H1 (cell line): ENCODE results near the gene KRT81. TPM values are rescaled to one million over a fixed set of nuclear protein-coding genes. Genes with fewer than 3 reads are reported as not detected.

ENCODE experiments used
- CTCF ChIA-PET: fragments of 300-600 bp; sonication (Branson Sonifier 250); formaldehyde crosslinking; loops from one replicate; lab custom pipeline; 2021; ENCODE audit not compliant: partially characterized antibody; lab: Charles Lee
- POLR2A ChIA-PET: fragments of 300-600 bp; sonication (Branson Sonifier 250); formaldehyde crosslinking; loops from one replicate; lab custom pipeline; 2021; ENCODE audit warnings: inconsistent platforms; ENCODE audit not compliant: partially characterized antibody; lab: Charles Lee
- DNase-seq, 2 experiments: peaks; one replicate each; pipeline versions ENCODE4 v3.0.0 to v3.0.0-alpha.2; 2010 to 2022; ENCODE audit warnings: low spot score in 2 of 2, low read depth in 1 of 2, mixed read lengths in 1 of 2
- FAIRE-seq: peaks from 2 replicates; lab custom pipeline; 2011; peaks lifted over from hg19 to GRCh38; lab: Jason Lieb, UNC
- H2AFZ ChIP-seq: 2 replicates; pipeline ENCODE4 v1.8.1; 2012; ENCODE audit warnings: low read length, inconsistent platforms
- H2AK5ac ChIP-seq: 2 replicates; pipeline ENCODE4 v1.6.1; 2013; ENCODE audit warnings: low read depth, low read length
- H2BK120ac ChIP-seq: replicated peaks from 2 replicates; pipeline ENCODE3; 2013; ENCODE audit warnings: low read depth, low read length, inconsistent platforms
- H2BK12ac ChIP-seq: 2 replicates; pipeline ENCODE4 v1.6.1; 2013; ENCODE audit warnings: low read depth, low read length
- H2BK15ac ChIP-seq: 2 replicates; pipeline ENCODE4 v1.6.1; 2013; ENCODE audit warnings: low read length
- H2BK20ac ChIP-seq: 2 replicates; pipeline ENCODE4 v1.6.1; 2013; ENCODE audit warnings: low read length
- H2BK5ac ChIP-seq: 2 replicates; pipeline ENCODE4 v1.6.1; 2013; ENCODE audit warnings: low read depth, low read length
- H3K14ac ChIP-seq: 2 replicates; pipeline ENCODE4 v1.6.1; 2013; ENCODE audit warnings: inconsistent platforms; ENCODE audit not compliant: insufficient read length
- H3K18ac ChIP-seq: 2 replicates; pipeline ENCODE4 v1.6.1; 2013; ENCODE audit warnings: low read length; ENCODE audit errors: extremely low read depth
- H3K23ac ChIP-seq: 2 replicates; pipeline ENCODE4 v1.6.1; 2013; ENCODE audit warnings: inconsistent platforms; ENCODE audit not compliant: insufficient read length
- H3K23me2 ChIP-seq: 2 replicates; pipeline ENCODE4 v1.6.1; 2013; ENCODE audit warnings: low read depth, low read length
- H3K27ac ChIP-seq: 2 replicates; pipeline ENCODE4 v1.6.1; 2011; ENCODE audit warnings: low read depth, low read length, inconsistent platforms
- H3K27me3 ChIP-seq, 4 experiments: replicated peaks in 1 of 4; 1 replicate in 1 of 4; 2 replicates in 3 of 4; pipeline versions ENCODE4 v1.6.1 to v1.8.1; 2011 to 2013; ENCODE audit warnings: low read length in 3 of 4, mild to moderate bottlenecking in 3 of 4, inconsistent platforms in 2 of 4, mixed read lengths in 2 of 4, moderate library complexity in 1 of 4; ENCODE audit not compliant: control insufficient read depth in 3 of 4, insufficient read depth in 3 of 4; ENCODE audit errors: extremely low read depth in 1 of 4
- H3K36me3 ChIP-seq, 4 experiments: 2 replicates each; pipeline versions ENCODE4 v1.6.1 to v1.8.1; 2011 to 2013; ENCODE audit warnings: mild to moderate bottlenecking in 4 of 4, low read length in 3 of 4, moderate library complexity in 2 of 4, control low read depth in 1 of 4, inconsistent platforms in 1 of 4; ENCODE audit not compliant: insufficient read depth in 4 of 4, control insufficient read depth in 2 of 4
- H3K4ac ChIP-seq: replicated peaks from 2 replicates; pipeline ENCODE3; 2013; ENCODE audit warnings: low read length, low read depth, mixed read lengths, inconsistent platforms; ENCODE audit not compliant: insufficient read length
- H3K4me1 ChIP-seq, 4 experiments: replicated peaks in 1 of 4; 1 replicate in 1 of 4; 2 replicates in 3 of 4; pipeline versions ENCODE4 v1.6.1 to v1.8.1; 2011 to 2013; ENCODE audit warnings: low read length in 3 of 4, inconsistent platforms in 2 of 4, mixed read lengths in 1 of 4; ENCODE audit not compliant: insufficient read depth in 4 of 4, control insufficient read depth in 3 of 4
- H3K4me2 ChIP-seq, 2 experiments: 2 replicates each; pipeline versions ENCODE4 v1.6.1 to v1.8.1; 2011 to 2013; ENCODE audit warnings: low read depth in 2 of 2, low read length in 2 of 2, control low read depth in 1 of 2, inconsistent platforms in 1 of 2, mild to moderate bottlenecking in 1 of 2; ENCODE audit not compliant: insufficient read depth in 1 of 2
- H3K4me3 ChIP-seq, 4 experiments: fragments of 200-600, 300-600 bp in 1 of 4; sonication (generic), shearing (Covaris generic), sonication (Bioruptor Twin) in 1 of 4; 2 replicates each; pipeline versions ENCODE4 v1.5.1 to v1.8.1; 2011 to 2016; ENCODE audit warnings: low read length in 4 of 4, low read depth in 3 of 4, control low read depth in 2 of 4, inconsistent platforms in 2 of 4, mild to moderate bottlenecking in 2 of 4, mixed read lengths in 1 of 4, moderate library complexity in 1 of 4; ENCODE audit not compliant: insufficient read depth in 2 of 4; ENCODE audit errors: extremely low read depth in 1 of 4
- H3K56ac ChIP-seq: replicated peaks from 2 replicates; pipeline ENCODE3; 2013; ENCODE audit warnings: low read depth, mild to moderate bottlenecking, mixed read lengths, low read length, inconsistent platforms; ENCODE audit not compliant: insufficient read length
- H3K79me1 ChIP-seq: 2 replicates; pipeline ENCODE4 v1.6.1; 2013; ENCODE audit warnings: low read depth, low read length, control low read depth
- H3K79me2 ChIP-seq, 2 experiments: 2 replicates each; pipeline versions ENCODE4 v1.6.1 to v1.8.1; 2012 to 2013; ENCODE audit warnings: low read length in 2 of 2, mild to moderate bottlenecking in 2 of 2, inconsistent platforms in 1 of 2; ENCODE audit not compliant: insufficient read depth in 2 of 2, control insufficient read depth in 1 of 2
- H3K9ac ChIP-seq, 4 experiments: replicated peaks in 1 of 4; 1 replicate in 1 of 4; 2 replicates in 3 of 4; pipeline versions ENCODE4 v1.6.1 to v1.8.1; 2011 to 2013; ENCODE audit warnings: low read depth in 3 of 4, low read length in 3 of 4, control low read depth in 2 of 4, mild to moderate bottlenecking in 2 of 4, moderate library complexity in 2 of 4, inconsistent platforms in 1 of 4; ENCODE audit errors: extremely low read depth in 1 of 4
- H3K9me3 ChIP-seq, 2 experiments: 2 replicates each; pipeline versions ENCODE4 v1.6.1 to v1.8.1; 2012 to 2013; ENCODE audit warnings: mild to moderate bottlenecking in 2 of 2, moderate library complexity in 2 of 2, control low read depth in 1 of 2, inconsistent platforms in 1 of 2, low read depth in 1 of 2, low read length in 1 of 2, mixed read lengths in 1 of 2; ENCODE audit not compliant: insufficient read depth in 2 of 2
- H4K20me1 ChIP-seq, 2 experiments: replicated peaks in 1 of 2; 2 replicates each; pipeline versions ENCODE3 to v1.8.1; 2011 to 2013; ENCODE audit warnings: inconsistent platforms in 2 of 2, low read length in 2 of 2, mild to moderate bottlenecking in 1 of 2; ENCODE audit not compliant: insufficient read depth in 2 of 2, control insufficient read depth in 1 of 2
- H4K5ac ChIP-seq: 2 replicates; pipeline ENCODE4 v1.6.1; 2013; ENCODE audit warnings: low read length, low read depth, mixed read lengths, inconsistent platforms; ENCODE audit not compliant: insufficient read length
- H4K8ac ChIP-seq: 2 replicates; pipeline ENCODE4 v1.8.0; 2013; ENCODE audit warnings: mild to moderate bottlenecking, moderate library complexity, low read length, inconsistent platforms; ENCODE audit not compliant: insufficient read depth; ENCODE audit errors: extremely low read depth
- H4K91ac ChIP-seq: replicated peaks from 2 replicates; pipeline ENCODE3; 2013; ENCODE audit warnings: low read length, mixed read lengths, inconsistent platforms; ENCODE audit not compliant: insufficient read length
- FOSL1 ChIP-seq: IDR thresholded peaks from 2 replicates; pipeline ENCODE4 v1.6.1; 2011; ENCODE audit warnings: mild to moderate bottlenecking, low read depth, low read length, moderate library complexity; ENCODE audit not compliant: insufficient read depth
- GTF2F1 ChIP-seq: IDR thresholded peaks from 2 replicates; pipeline ENCODE4 v1.6.1; 2012; ENCODE audit warnings: low read depth, low read length, improper control_type of control experiment, borderline replicate concordance
- JUND ChIP-seq: IDR thresholded peaks from 2 replicates; pipeline ENCODE4 v1.6.1; 2011; ENCODE audit warnings: mild to moderate bottlenecking, improper control_type of control experiment, low read length
- SUZ12 ChIP-seq: fragments of 200-600 bp; sonication (generic); IDR thresholded peaks from 2 replicates; pipeline ENCODE4 v1.6.1; 2012; ENCODE audit warnings: mild to moderate bottlenecking, inconsistent platforms, low read length, moderate library complexity, mixed read lengths
- WGBS, 2 experiments: shearing (Covaris generic) in 1 of 2; methylation state at CpG; one replicate each; pipeline versions ENCODE4 v1.1.6 to v1.1.7; 2013 to 2015; ENCODE audit warnings: low lambda C conversion rate in 2 of 2, mixed read lengths in 2 of 2, inconsistent platforms in 1 of 2, low coverage in 1 of 2, missing lambda C conversion rate in 1 of 2; ENCODE audit not compliant: insufficient replicate concordance in 2 of 2, insufficient coverage in 1 of 2, insufficient read length in 1 of 2; ENCODE audit errors: extremely low coverage in 1 of 2, missing lambda C conversion rate in 1 of 2; 5-methylcytosine and 5-hydroxymethylcytosine counted together
- polyA plus RNA-seq, 7 experiments: library from polyadenylated mRNA; depleted of rRNA in 3 of 7; stranded (reverse) in 5 of 7; unstranded in 2 of 7; fragments of >200 nt in 5 of 7; fragments of 200-250 nt in 2 of 7; gene quantifications; 1 replicate in 5 of 7; 2 replicates in 1 of 7; 4 replicates in 1 of 7; pipeline versions ENCODE4 v1.2.1 to v1.2.3, GENCODE V29; 2011 to 2013; ENCODE audit warnings: missing spikeins in 2 of 7, mixed read lengths in 2 of 7
- total RNA-seq: library from RNA; stranded (reverse); fragmentation: NEBNext Ultra II Directional; extraction: Animal tissue kit (Norgen Biotek cat#: 25700); gene quantifications from 2 replicates; pipeline ENCODE4 v1.2.1, GENCODE V29; 2021

The KRT81 gene
- total and polyA plus RNA-seq, 2 of the 8 experiments (the other 6 are each of a cell fraction or from before 2014, with no cell fraction given), result not detected

DNA sequence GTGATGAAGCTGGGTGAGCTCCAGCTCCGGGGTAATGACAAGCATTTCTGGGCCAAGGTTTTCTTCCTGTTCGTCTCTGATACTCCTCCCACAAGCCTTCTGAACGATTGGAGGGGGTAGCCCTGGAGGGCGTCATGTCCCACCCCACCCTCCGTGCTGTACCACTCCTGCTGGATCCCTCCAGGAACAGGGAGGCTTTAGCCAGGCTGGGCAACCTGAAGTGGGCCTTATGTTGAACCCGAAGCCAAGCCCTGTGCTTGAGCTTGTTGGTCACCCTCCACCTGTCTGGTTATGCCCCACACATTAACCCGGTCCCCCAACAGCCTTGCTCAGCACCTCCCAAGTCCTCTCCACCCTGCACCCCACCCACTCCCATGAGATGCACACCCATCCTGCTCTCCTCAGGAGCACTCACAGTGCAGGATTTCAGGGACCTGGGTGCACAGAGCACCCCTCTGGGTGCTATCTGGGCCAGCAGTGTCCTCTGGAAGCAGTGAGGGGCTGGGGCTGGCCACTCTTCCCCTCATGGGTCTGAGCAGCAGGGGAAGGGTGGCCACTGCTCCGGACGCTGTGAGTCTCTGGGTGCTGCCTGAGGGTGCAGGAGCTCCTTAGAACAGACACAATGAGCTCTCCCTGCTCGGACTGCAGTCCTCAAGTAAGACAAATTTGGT lies 36.6 kb upstream of the KRT81 start:
- no peak overlapping the region for H3K4ac ChIP-seq
- no peaks in the 10 kb centered on the region for H3K79me2 ChIP-seq
- DNase-seq, result no peak
- no peak overlapping the region for H2BK20ac ChIP-seq
- no peaks in the 10 kb centered on the region for H3K4me1 ChIP-seq
- POLR2A ChIA-PET, result interaction anchor here (0.6 to 1.4 kb wide), 4 partner anchors 9 to 95 kb away, joined by 3 to 5 read pairs (median 3); partner anchors contain the start of gene KRT7
- no peak overlapping the region for H4K5ac ChIP-seq
- H2BK5ac ChIP-seq, result no peak overlapping the region
- no peak overlapping the region for H2AK5ac ChIP-seq
- no peak overlapping the region; the same call in 1 of the 2 replicates for H3K18ac ChIP-seq
- no peak overlapping the region for H3K4me3 ChIP-seq
- H3K23me2 ChIP-seq, result no peaks in the 10 kb centered on the region
- H2BK12ac ChIP-seq, result no peak overlapping the region
- no peak overlapping the region for H2AFZ ChIP-seq
- 80% methylated on average over 9 of the region's 10 CpGs; no CpG with 5 or more reads in 1 of the 2 experiments for WGBS, 2 experiments
- no peak overlapping the region for H3K27ac ChIP-seq
- H3K36me3 ChIP-seq, result no peaks in the 10 kb centered on the region
- H3K9me3 ChIP-seq, result no peaks in the 10 kb centered on the region
- H3K56ac ChIP-seq, result no peak overlapping the region
- H3K79me1 ChIP-seq, result no peaks in the 10 kb centered on the region
- no peak overlapping the region for H2BK15ac ChIP-seq
- H3K14ac ChIP-seq, result no peak overlapping the region
- FAIRE-seq, result no peak
- H3K4me2 ChIP-seq, result no peak overlapping the region
- no peak overlapping the region for H3K23ac ChIP-seq
- H3K27me3 ChIP-seq, result no peaks in the 10 kb centered on the region
- no peak overlapping the region for H3K9ac ChIP-seq
- H4K8ac ChIP-seq, result no peak overlapping the region
- H4K91ac ChIP-seq, result no peak overlapping the region
- no peak overlapping the region for H2BK120ac ChIP-seq
- no peaks in the 10 kb centered on the region for H4K20me1 ChIP-seq
- CTCF ChIA-PET, result interaction anchor here (0.6 to 19.8 kb wide), 59 partner anchors 9 to 657 kb away, joined by 3 to 353 read pairs (median 4); partner anchors contain the start of genes KRT7, KRT80, KRT85 and KRT86
- TF ChIP-seq GTF2F1 (no peak), FOSL1 (no peak), SUZ12 (no peak), JUND (no peak)
